IPS-15b (cell line): ENCODE data around the gene GOLGA1.
"Not testable (repeated sequence)": the region's sequence is repeated elsewhere in the genome, so short reads cannot be mapped to it uniquely, and the experiment has no call there.

ENCODE experiments used
- H3K27me3 ChIP-seq: one replicate; pipeline ENCODE4 v1.6.1; 2013; ENCODE audit warnings: low read length; ENCODE audit not compliant: control insufficient read depth, insufficient read depth
- H3K36me3 ChIP-seq: one replicate; pipeline ENCODE4 v1.6.1; 2013; ENCODE audit warnings: low read length; ENCODE audit not compliant: control insufficient read depth, insufficient read depth
- H3K4me1 ChIP-seq: one replicate; pipeline ENCODE4 v1.6.1; 2013; ENCODE audit warnings: mild to moderate bottlenecking, low read length; ENCODE audit not compliant: control insufficient read depth, insufficient read depth
- H3K4me3 ChIP-seq: one replicate; pipeline ENCODE4 v1.5.1; 2013; ENCODE audit warnings: low read depth, low read length
- H3K9ac ChIP-seq: one replicate; pipeline ENCODE4 v1.6.1; 2013; ENCODE audit warnings: low read depth, mild to moderate bottlenecking, low read length
- H3K9me3 ChIP-seq: one replicate; pipeline ENCODE4 v1.6.1; 2013; ENCODE audit warnings: mild to moderate bottlenecking, low read length; ENCODE audit not compliant: control insufficient read depth, insufficient read depth

Gene GOLGA1

GRCh38 chr9:124932333-124932732 lies 8.6 kb downstream of the GOLGA1 start:
- Histone ChIP-seq H3K9ac (no peak overlapping the region), H3K36me3 (no peaks in the 10 kb centered on the region), H3K4me3 (no peak overlapping the region), H3K9me3 (no peaks in the 10 kb centered on the region), H3K27me3 (no peaks in the 10 kb centered on the region), H3K4me1 (no peaks in the 10 kb centered on the region)

GRCh38 chr9:124929464-124929863 lies 11.4 kb downstream of the GOLGA1 start:
- H3K27me3 ChIP-seq, result no peaks in the 10 kb centered on the region
- no peak overlapping the region for H3K4me3 ChIP-seq
- no peaks in the 10 kb centered on the region for H3K9me3 ChIP-seq
- H3K36me3 ChIP-seq, result no peaks in the 10 kb centered on the region
- no peak overlapping the region for H3K9ac ChIP-seq
- H3K4me1 ChIP-seq, result no peaks in the 10 kb centered on the region

- H3K36me3 ChIP-seq, result no peaks in the 10 kb centered on the region
- no peaks in the 10 kb centered on the region for H3K27me3 ChIP-seq
- H3K9ac ChIP-seq, result no peak overlapping the region
- no peak overlapping the region for H3K4me3 ChIP-seq
- no peaks in the 10 kb centered on the region for H3K9me3 ChIP-seq
- H3K4me1 ChIP-seq, result no peaks in the 10 kb centered on the region
Measured at GRCh38 chr9:124928116-124928515, 12.8 kb downstream of the GOLGA1 start.

- not testable (repeated sequence) for H3K27me3 ChIP-seq, H3K4me1 ChIP-seq, H3K4me3 ChIP-seq, H3K9me3 ChIP-seq, H3K36me3 ChIP-seq, H3K9ac ChIP-seq
Measured at GRCh38 chr9:124920394-124920793, 20.5 kb downstream of the GOLGA1 start.

- Histone ChIP-seq H3K9ac (no peak overlapping the region), H3K4me3 (no peak overlapping the region), H3K36me3 (peaks cover 9% of the 10 kb centered on the region), H3K27me3 (no peaks in the 10 kb centered on the region), H3K4me1 (no peaks in the 10 kb centered on the region), H3K9me3 (no peaks in the 10 kb centered on the region)
Measured at GRCh38 chr9:124914753-124915405, 26.0 kb downstream of the GOLGA1 start.

GRCh38 chr9:124913378-124913777 lies 27.5 kb downstream of the GOLGA1 start:
- H3K4me1 ChIP-seq, result no peaks in the 10 kb centered on the region
- H3K36me3 ChIP-seq, result peaks cover 6% of the 10 kb centered on the region
- H3K27me3 ChIP-seq, result no peaks in the 10 kb centered on the region
- H3K9ac ChIP-seq, result no peak overlapping the region
- H3K9me3 ChIP-seq, result no peaks in the 10 kb centered on the region
- H3K4me3 ChIP-seq, result no peak overlapping the region

- H3K27me3 ChIP-seq, result no peaks in the 10 kb centered on the region
- no peak overlapping the region for H3K9ac ChIP-seq
- H3K36me3 ChIP-seq, result peaks cover 6% of the 10 kb centered on the region
- no peaks in the 10 kb centered on the region for H3K9me3 ChIP-seq
- no peaks in the 10 kb centered on the region for H3K4me1 ChIP-seq
- no peak overlapping the region for H3K4me3 ChIP-seq
Measured at GRCh38 chr9:124911766-124912165, 29.1 kb downstream of the GOLGA1 start.

- no peaks in the 10 kb centered on the region for H3K9me3 ChIP-seq
- peaks cover 6% of the 10 kb centered on the region for H3K36me3 ChIP-seq
- H3K4me3 ChIP-seq, result no peak overlapping the region
- no peaks in the 10 kb centered on the region for H3K4me1 ChIP-seq
- no peak overlapping the region for H3K9ac ChIP-seq
- H3K27me3 ChIP-seq, result no peaks in the 10 kb centered on the region
Measured at GRCh38 chr9:124908098-124908497, 32.8 kb downstream of the GOLGA1 start.

- peaks cover 6% of the 10 kb centered on the region for H3K36me3 ChIP-seq
- no peaks in the 10 kb centered on the region for H3K9me3 ChIP-seq
- H3K9ac ChIP-seq, result no peak overlapping the region
- H3K27me3 ChIP-seq, result no peaks in the 10 kb centered on the region
- no peak overlapping the region for H3K4me3 ChIP-seq
- H3K4me1 ChIP-seq, result no peaks in the 10 kb centered on the region
Measured at GRCh38 chr9:124906966-124907365, 33.9 kb downstream of the GOLGA1 start.

GRCh38 chr9:124899845-124900244 lies 41.0 kb downstream of the GOLGA1 start:
- Histone ChIP-seq H3K9me3 (no peaks in the 10 kb centered on the region), H3K4me3 (no peak overlapping the region), H3K4me1 (no peaks in the 10 kb centered on the region), H3K36me3 (peaks cover 7% of the 10 kb centered on the region), H3K9ac (no peak overlapping the region), H3K27me3 (no peaks in the 10 kb centered on the region)

GRCh38 chr9:124897570-124898460 lies 43.1 kb downstream of the GOLGA1 start:
- H3K9me3 ChIP-seq, result no peaks in the 10 kb centered on the region
- no peak overlapping the region for H3K4me3 ChIP-seq
- no peak overlapping the region for H3K9ac ChIP-seq
- H3K4me1 ChIP-seq, result no peaks in the 10 kb centered on the region
- no peaks in the 10 kb centered on the region for H3K27me3 ChIP-seq
- H3K36me3 ChIP-seq, result peaks cover 7% of the 10 kb centered on the region

- Histone ChIP-seq H3K36me3 (peaks cover 6% of the 10 kb centered on the region), H3K27me3 (no peaks in the 10 kb centered on the region), H3K9ac (no peak overlapping the region), H3K4me1 (no peaks in the 10 kb centered on the region), H3K9me3 (no peaks in the 10 kb centered on the region), H3K4me3 (no peak overlapping the region)
Measured at GRCh38 chr9:124894741-124895170, 46.1 kb downstream of the GOLGA1 start.
